Endothelial cell of umbilical vein (primary cell): ENCODE results near the gene RIPOR3. TPM values are rescaled to one million over a fixed set of nuclear protein-coding genes. Genes with fewer than 3 reads are reported as not detected.

ENCODE experiments used
- BruUV-seq: library from RNA; stranded (reverse); fragments of 400-500 nt; replicated peaks from 2 replicates; lab custom pipeline; 2021; lab: Mats Ljungman, UMichigan
- CTCF ChIA-PET: fragments of 300-600, 350-600 bp; sonication (Branson Sonifier 250); formaldehyde crosslinking; loops from one replicate; lab custom pipeline; 2021; ENCODE audit warnings: antibody characterized with exemption, inconsistent platforms; lab: Charles Lee
- POLR2A ChIA-PET: fragments of 300-600, 350-600 bp; sonication (Branson Sonifier 250); formaldehyde crosslinking; loops from one replicate; lab custom pipeline; 2021; ENCODE audit warnings: antibody characterized with exemption, inconsistent platforms; lab: Charles Lee
- DNase-seq: peaks from one replicate; pipeline ENCODE4 v3.0.0-alpha.2; 2011; ENCODE audit warnings: low read depth, low spot score
- FAIRE-seq: peaks from 2 replicates; lab custom pipeline; 2011; peaks lifted over from hg19 to GRCh38; lab: Jason Lieb, UNC
- H2AFZ ChIP-seq: 2 replicates; pipeline ENCODE4 v1.6.0; 2012; ENCODE audit warnings: low read depth, low read length, control low read depth, inconsistent platforms
- H3K27ac ChIP-seq: 2 replicates; pipeline ENCODE4 v1.5.1; 2011; ENCODE audit warnings: low read depth, mild to moderate bottlenecking, control low read depth, low read length, moderate library complexity; ENCODE audit not compliant: insufficient read depth
- H3K27me3 ChIP-seq, 2 experiments: 2 replicates each; pipeline versions ENCODE4 v1.6.0 to v1.6.1; 2011; ENCODE audit warnings: low read length in 2 of 2, mixed read lengths in 1 of 2; ENCODE audit not compliant: control insufficient read depth in 2 of 2, insufficient read depth in 2 of 2
- H3K36me3 ChIP-seq, 2 experiments: 2 replicates in 1 of 2; 3 replicates in 1 of 2; pipeline ENCODE4 v1.5.1; 2011; ENCODE audit warnings: low read length in 2 of 2, mild to moderate bottlenecking in 1 of 2, moderate library complexity in 1 of 2; ENCODE audit not compliant: control insufficient read depth in 2 of 2, insufficient read depth in 2 of 2; ENCODE audit errors: extremely low read depth in 1 of 2
- H3K4me1 ChIP-seq: 3 replicates; pipeline ENCODE4 v1.5.1; 2011; ENCODE audit warnings: mild to moderate bottlenecking, low read length; ENCODE audit not compliant: control insufficient read depth, insufficient read depth; ENCODE audit errors: extremely low read depth
- H3K4me2 ChIP-seq: 2 replicates; pipeline ENCODE4 v1.6.1; 2011; ENCODE audit warnings: low read length, control low read depth, mixed read lengths; ENCODE audit not compliant: insufficient read depth
- H3K4me3 ChIP-seq, 3 experiments: fragments of 200-600 bp in 1 of 3; sonication (generic), shearing (Covaris generic) in 1 of 3; replicated peaks in 1 of 3; 2 replicates each; pipeline ENCODE4 v1.5.1; 2011 to 2016; ENCODE audit warnings: control low read depth in 3 of 3, low read length in 3 of 3, mild to moderate bottlenecking in 2 of 3, inconsistent platforms in 1 of 3, low read depth in 1 of 3, moderate library complexity in 1 of 3; ENCODE audit not compliant: insufficient read depth in 1 of 3
- H3K79me2 ChIP-seq: 2 replicates; pipeline ENCODE4 v1.6.0; 2012; ENCODE audit warnings: low read length, inconsistent platforms; ENCODE audit not compliant: control insufficient read depth, insufficient read depth
- H3K9ac ChIP-seq: replicated peaks from 2 replicates; pipeline ENCODE3; 2011; ENCODE audit warnings: low read length, control low read depth; ENCODE audit not compliant: insufficient read depth; ENCODE audit errors: extremely low read depth
- H3K9me1 ChIP-seq: replicated peaks from 3 replicates; pipeline ENCODE4 v1.6.0; 2011; ENCODE audit warnings: mild to moderate bottlenecking, low read length; ENCODE audit not compliant: control insufficient read depth, insufficient read depth; ENCODE audit errors: extremely low read depth
- H3K9me3 ChIP-seq: replicated peaks from 2 replicates; pipeline ENCODE4 v1.5.1; 2012; ENCODE audit warnings: low read length, inconsistent platforms; ENCODE audit not compliant: control insufficient read depth, insufficient read depth
- H4K20me1 ChIP-seq: replicated peaks from 2 replicates; pipeline ENCODE3; 2011; ENCODE audit warnings: mild to moderate bottlenecking, low read length; ENCODE audit not compliant: control insufficient read depth, insufficient read depth; ENCODE audit errors: extremely low read depth
- CTCF ChIP-seq, 2 donors: IDR thresholded peaks; 1 replicate in 1 of 2; 2 replicates in 1 of 2; pipeline ENCODE4 v1.5.1; 2011; ENCODE audit warnings: low read length in 2 of 2, mild to moderate bottlenecking in 2 of 2, moderate library complexity in 2 of 2, control low read depth in 1 of 2, inconsistent platforms in 1 of 2, low read depth in 1 of 2; ENCODE audit not compliant: insufficient read depth in 1 of 2; ENCODE audit errors: extremely low read depth in 1 of 2
- EZH2 ChIP-seq: IDR thresholded peaks from 2 replicates; pipeline ENCODE4 v1.6.1; 2012; ENCODE audit warnings: borderline replicate concordance, low read depth, mild to moderate bottlenecking, moderate library complexity, low read length, inconsistent platforms; ENCODE audit not compliant: severe bottlenecking
- FOS ChIP-seq: IDR thresholded peaks from 2 replicates; pipeline ENCODE4 v1.6.1; 2011; ENCODE audit warnings: mild to moderate bottlenecking, low read length, moderate library complexity, borderline replicate concordance; ENCODE audit not compliant: insufficient read depth
- GATA2 ChIP-seq: IDR thresholded peaks from 2 replicates; pipeline ENCODE4 v1.7.0; 2011; ENCODE audit warnings: low read depth, mild to moderate bottlenecking, moderate library complexity, mixed read lengths, low read length; ENCODE audit not compliant: insufficient read length, insufficient read depth
- JUN ChIP-seq: IDR thresholded peaks from 2 replicates; pipeline ENCODE4 v1.6.1; 2011; ENCODE audit warnings: borderline replicate concordance, low read depth; ENCODE audit not compliant: insufficient read length, insufficient read depth
- MAX ChIP-seq: IDR thresholded peaks from 2 replicates; pipeline ENCODE4 v1.6.1; 2011; ENCODE audit not compliant: insufficient read depth, insufficient read length
- MYC ChIP-seq: IDR thresholded peaks from one replicate; pipeline ENCODE4 v1.6.1; 2011; ENCODE audit warnings: mild to moderate bottlenecking, low read depth, low read length
- POLR2A ChIP-seq: IDR thresholded peaks from 2 replicates; pipeline ENCODE4 v1.6.1; 2012; ENCODE audit warnings: low read depth, mild to moderate bottlenecking, control low read depth, low read length
- POLR2AphosphoS5 ChIP-seq: IDR thresholded peaks from 2 replicates; pipeline ENCODE4 v1.6.1; 2012; ENCODE audit warnings: low read depth, mild to moderate bottlenecking, control low read depth, low read length, moderate library complexity; ENCODE audit not compliant: insufficient read depth
- dilution Hi-C: fragments of 300-500 bp; cut with MboI; formaldehyde crosslinking; loops from one replicate; pipeline ENCODE4 v1.15.0; 2019; ENCODE audit warnings: low sequenced_read_pairs; ENCODE audit not compliant: extremely low pct_ligation_motif_present
- intact Hi-C: fragments of 100-400 bp; cut with micrococcal nuclease; formaldehyde crosslinking; loops from one replicate; pipeline ENCODE4 v1.10.0; 2022
- polyA plus RNA-seq, 4 experiments: library from polyadenylated mRNA; depleted of rRNA in 3 of 4; stranded (reverse) in 3 of 4; unstranded in 1 of 4; fragments of >200 nt; gene quantifications; 2 replicates each; pipeline versions ENCODE4 v1.2.1 to v1.2.3, GENCODE V29; 2011 to 2012; ENCODE audit warnings: missing spikeins in 1 of 4
- total RNA-seq: library from RNA; stranded (reverse); gene quantifications from 2 replicates; pipeline ENCODE4 v1.2.3, GENCODE V29; 2021

The RIPOR3 gene
- total and polyA plus RNA-seq, 2 donors (not counting 3 experiments of a cell fraction or from before 2014, with no cell fraction given), result not detected

GRCh38 chr20:50580842-50581544 is 110.3 kb downstream of the RIPOR3 start:
- H3K4me2 ChIP-seq, result no peak overlapping the region
- FAIRE-seq, result no peak
- intact Hi-C loops, result loop anchor here (1.0 to 5.0 kb wide), 3 partner anchors 117 to 391 kb away; partner anchors contain the start of gene CEBPB
- no peaks in the 10 kb centered on the region for H4K20me1 ChIP-seq
- POLR2A ChIA-PET, result no interaction called here
- no TSS peak for BruUV-seq
- no peak overlapping the region for H3K4me3 ChIP-seq
- no peak overlapping the region for H3K27ac ChIP-seq
- H3K79me2 ChIP-seq, result peaks cover 15% of the 10 kb centered on the region
- TF ChIP-seq JUN (no peak), EZH2 (no peak), MYC (no peak), FOS (no peak), GATA2 (no peak), POLR2AphosphoS5 (no peak), MAX (no peak), CTCF (IDR thresholded peaks at IDR 0.05; ENCODE audit: extremely low read depth in 1 of 2, insufficient read depth in 1 of 2, low read depth in 1 of 2, low read length in 2 of 2) (no peak), POLR2A (no peak)
- H3K27me3 ChIP-seq, result no peaks in the 10 kb centered on the region
- no peaks in the 10 kb centered on the region for H3K9me1 ChIP-seq
- DNase-seq, result no peak
- peaks cover 41 to 59% of the 10 kb centered on the region in 2 experiments for H3K36me3 ChIP-seq
- no peaks in the 10 kb centered on the region for H3K4me1 ChIP-seq
- H3K9ac ChIP-seq, result no peak overlapping the region
- dilution Hi-C loops, result no loop called here
- CTCF ChIA-PET, result interaction anchor here (1.0 to 3.1 kb wide), 3 partner anchors 11 to 117 kb away, joined by 4 to 13 read pairs (median 5); no protein-coding TSS in a partner anchor
- no peak overlapping the region for H2AFZ ChIP-seq
- H3K9me3 ChIP-seq, result no peaks in the 10 kb centered on the region
